RPMI7951 (cell line): ENCODE data around the gene IRX3. TPM values are rescaled to one million over a fixed set of nuclear protein-coding genes. Genes with fewer than 3 reads are reported as not detected.

Experiments
- DNase-seq: peaks from one replicate; pipeline ENCODE4 v3.0.0-alpha.2; 2012; ENCODE audit warnings: low read depth
- total RNA-seq: library from RNA; depleted of rRNA; stranded (reverse); fragments of >200 nt; shearing (Covaris generic); gene quantifications from 2 replicates; pipeline ENCODE4 v1.2.3, GENCODE V29; 2014

The IRX3 gene
- total RNA-seq, 1 experiment from 2014 or later = 7.7 TPM

DNA sequence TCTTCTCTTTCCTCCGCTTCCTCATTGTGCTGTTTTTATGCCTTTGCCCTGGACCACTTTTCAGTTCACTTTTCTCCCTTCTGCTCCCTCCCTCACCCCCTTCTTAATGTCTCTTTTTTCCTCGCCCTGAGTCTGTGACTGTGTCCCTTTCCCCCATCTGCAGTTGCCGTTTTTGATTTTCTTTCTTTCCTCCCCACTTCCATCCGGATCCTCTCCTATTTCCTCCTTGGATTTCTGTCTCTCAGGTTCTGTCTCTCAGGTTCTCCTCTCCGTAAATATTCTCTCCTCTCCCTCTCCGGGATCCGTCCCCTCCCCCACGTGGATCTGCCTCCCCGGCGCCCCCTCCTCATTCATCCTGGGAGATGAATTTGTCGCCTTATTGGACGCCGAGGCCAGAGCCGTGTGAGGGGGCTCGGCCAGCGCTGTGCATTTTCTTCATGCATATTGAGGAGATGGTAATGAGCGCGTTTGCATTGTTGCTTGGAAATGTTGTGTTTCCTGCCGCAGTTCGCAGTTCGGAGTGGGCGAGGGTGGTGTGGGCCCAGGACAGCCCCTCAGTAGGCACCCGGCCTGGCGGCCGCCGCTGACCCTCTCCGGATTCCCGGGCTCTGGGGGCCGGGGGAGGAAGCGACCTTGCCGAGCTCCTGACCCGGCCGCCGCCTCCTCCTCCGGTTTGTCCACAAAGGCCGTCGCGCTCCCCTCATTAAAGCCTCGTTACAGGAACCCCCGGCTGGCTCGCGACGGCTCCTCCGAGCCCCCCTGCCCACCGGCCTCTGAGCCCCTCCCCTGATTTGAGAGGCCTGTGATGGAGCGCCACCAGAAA is 4.5 kb upstream of the IRX3 start:
- DNase-seq = no peak

DNA sequence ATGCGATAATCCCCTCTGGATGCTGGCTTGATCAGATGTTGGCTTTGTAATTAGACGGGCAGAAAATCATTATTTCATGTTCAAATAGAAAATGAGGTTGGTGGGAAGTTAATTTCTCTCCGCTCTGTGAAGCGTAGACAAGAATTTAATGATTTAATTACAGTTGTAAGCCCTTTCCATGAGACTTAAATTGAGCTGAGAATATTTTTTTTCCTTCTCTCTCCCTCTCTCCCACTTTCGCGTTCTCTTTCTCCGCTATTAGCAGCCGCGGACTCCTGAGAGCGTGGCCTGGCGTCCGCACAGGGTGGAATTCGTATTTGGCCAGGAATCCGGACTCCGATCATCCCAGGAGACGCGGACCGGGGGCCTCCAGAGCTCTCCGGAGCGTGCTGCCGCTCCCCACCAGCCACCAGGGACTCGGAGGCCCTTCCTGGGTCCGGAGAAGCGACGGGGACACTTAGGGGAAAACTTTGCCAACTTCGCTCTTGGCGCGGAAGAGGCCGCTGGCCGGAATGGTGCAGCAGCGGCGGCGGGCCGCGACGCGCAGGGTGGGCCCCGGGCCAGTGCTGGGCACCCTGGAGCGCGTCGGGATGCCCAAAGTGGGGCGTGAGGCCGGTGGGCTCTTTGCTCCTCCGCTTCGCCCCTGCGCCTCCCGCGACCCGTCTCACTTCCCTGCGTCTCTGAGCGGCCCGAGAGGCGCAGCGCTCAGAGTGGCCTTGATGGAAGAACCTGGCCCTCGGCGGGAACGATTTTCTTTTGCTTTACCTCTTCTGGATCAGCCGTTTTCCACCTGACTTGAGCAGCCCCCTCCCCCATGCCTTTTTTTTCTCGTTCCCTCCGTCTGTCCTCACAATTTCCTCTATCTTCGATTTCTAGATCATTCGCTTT is 3.6 kb upstream of the IRX3 start:
- no peak for DNase-seq

DNA sequence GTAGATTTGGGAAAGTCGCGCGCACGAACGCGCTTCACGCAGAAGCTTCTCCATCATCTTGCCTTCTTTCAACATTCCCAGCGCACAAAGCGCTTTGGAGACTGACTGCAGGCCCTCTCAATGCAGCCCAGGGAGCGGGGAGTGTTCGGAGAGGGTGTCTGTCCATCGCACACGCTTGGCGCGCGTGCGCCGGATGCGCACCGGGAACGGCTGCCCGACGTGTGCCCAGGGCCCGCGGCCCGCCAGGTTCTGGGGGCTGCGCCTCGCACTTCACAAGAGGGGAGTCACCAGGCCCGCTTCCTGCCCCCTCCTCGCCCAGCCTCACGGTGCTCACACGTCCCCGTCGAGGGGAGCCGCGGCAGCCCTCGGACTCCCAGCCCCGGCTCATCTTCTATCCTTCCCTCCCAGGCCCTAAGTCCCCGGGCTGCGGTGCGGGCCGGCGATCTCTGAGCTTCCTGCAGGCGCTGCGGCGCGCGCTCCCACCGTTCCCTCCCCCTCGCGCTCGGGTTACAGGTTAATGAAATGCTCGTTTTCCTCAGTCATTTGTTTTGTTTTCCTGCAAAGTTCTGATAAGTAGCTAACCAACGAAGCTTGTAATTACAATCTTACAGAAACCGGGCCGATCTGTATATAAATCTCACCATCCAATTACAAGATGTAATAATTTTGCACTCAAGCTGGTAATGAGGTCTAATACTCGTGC is 2.8 kb upstream of the IRX3 start:
- DNase-seq = no peak

DNA sequence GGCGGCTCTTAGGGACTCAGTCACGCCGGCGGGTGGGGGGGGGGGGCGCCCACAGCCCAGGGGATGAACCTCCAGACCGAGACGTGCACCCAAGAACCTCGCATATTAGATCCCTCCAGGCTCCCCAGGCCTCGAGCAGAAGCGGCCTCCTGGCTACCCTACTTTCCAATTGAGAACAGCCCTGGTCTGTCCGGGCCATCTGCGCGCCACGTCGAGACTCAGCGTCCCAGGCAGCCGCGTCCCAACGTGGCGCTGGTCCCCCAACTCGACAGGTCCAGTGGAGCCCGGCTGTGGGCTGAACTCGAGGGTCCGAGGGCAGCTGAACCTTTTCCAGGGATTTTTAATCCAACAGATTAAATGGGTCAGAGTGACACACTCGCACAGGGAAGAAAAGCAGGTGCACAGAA is 2.3 kb upstream of the IRX3 start:
- no peak for DNase-seq

DNA sequence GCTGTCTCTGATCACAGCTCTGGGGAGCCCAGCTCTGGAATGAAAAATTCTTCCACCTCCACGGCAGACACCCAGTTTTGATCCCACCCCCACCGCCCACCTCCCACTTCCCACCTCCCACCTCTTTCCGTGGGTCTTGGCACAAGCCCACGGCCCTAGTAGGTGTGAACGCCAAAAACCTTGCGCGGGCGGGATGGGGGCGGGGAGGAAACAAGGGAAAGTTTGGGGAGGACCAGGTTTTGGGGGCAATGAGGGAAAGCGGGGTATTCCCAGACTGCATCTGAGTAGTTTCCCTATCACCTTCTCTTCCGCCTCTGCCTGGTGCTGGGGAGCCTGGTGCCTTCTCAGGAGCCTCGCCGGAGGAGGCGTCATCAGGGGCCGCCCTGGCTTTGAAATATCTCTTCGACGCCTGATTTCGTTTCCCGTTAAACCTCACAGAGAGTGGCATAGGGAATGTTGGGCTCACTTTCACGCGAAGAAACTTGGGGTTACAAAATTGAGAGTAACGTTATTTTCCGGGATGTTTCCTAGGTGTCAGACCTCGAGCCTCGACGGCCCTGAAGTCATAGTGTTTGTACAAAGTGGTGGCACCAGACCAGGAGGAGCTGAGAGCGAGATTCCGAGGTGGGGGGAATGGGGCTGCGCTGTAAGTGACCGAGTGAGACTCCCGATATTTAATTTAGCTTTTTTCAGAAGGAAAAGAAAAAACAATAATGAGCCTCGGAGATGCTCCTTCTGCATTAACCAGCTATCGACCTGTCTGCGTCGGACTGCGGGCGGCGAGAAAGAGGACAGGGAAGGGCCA is 1.6 kb upstream of the IRX3 start:
- no peak for DNase-seq

DNA sequence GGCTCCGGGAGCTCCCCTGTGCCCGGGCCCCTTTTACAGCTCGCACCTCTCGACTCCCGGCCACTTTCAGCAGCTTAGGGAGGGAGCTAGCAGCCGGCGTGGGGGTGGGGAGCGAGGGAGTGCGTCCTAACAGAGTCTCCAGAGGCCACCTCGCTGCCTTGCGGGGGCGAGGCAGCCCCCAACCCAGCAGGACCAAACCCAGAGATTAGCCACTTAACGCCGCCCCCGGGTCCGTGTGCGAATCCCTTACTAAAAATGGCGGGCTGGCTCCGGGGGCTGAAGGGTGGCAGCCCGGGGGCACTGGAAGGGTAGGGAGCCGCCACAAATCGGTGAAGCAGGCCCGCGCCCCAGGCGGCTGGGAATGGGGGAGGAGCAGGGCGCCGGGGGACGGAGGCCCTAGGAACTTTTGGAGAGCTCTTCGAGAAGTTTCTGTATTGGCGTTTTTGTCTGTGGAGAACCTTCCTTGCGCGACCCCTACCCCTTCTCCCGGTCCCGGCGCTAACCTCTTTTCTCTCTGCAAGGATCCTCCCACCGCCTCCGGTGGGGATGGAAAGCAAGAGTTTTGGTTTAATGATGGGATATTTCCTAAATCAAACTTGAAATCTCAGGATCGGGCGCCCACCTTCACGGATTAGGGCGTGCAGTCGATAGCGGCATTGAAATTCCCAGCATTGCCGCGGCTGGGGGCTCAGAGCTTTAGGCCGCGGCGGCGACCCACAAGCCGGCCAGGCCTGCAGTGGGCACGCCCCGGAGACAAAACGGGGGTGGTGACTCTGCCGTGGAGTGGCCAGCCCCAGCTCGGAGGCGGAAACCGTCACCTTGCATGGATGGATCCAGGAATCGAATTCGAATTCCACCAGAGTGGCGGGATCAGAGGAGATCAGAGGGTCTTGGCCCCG is 793 bp upstream of the IRX3 start:
- DNase-seq = no peak

DNA sequence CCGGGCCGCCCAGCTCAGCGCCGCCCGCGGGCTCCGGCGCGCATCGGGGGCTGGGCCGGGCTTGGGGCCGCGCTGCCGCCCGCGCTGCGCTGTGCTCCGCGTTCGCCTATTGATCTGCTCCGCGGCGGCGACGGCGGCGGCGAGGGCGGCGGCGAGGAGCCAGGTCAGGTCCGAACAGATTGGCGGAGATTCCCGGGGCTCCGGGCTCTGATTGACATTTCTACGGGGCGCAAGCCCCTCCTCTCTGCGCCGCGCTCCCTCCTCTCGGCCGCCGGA is 559 bp downstream of the IRX3 start:
- no peak for DNase-seq

DNA sequence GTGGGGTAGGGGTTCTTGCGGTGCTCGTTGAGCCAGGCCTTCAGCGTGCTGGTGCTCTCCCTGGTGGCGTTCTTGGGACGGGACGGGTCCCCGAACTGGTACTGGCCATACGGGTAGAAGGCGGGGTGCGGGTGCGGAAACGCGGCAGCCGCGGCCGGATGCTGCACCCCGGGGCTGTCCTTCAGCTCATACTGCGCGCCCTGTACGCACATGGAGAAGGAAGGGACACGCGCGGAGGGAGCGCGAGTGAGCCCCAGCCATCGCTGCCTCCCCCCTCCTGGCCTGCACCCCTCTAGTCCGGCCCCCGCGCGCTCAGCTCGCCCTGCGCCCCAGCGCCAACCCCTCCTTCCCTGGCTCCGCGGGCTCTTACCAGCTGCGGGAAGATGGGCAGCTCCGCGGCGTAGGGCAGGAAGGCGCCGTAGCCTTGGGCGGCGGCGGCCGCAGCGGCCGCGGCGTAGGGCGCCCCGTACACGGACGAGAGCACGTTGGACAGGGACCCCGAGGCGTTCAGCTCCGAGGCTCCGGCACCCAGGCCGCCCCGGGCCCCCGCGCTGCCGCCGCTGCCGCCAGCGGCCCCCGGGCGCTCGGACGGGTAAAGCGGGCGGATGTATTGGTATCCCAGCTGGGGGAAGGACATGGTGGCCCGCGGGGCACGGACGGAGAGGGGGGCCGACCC is 1.0 kb downstream of the IRX3 start:
- DNase-seq = peak; percentile 61

DNA sequence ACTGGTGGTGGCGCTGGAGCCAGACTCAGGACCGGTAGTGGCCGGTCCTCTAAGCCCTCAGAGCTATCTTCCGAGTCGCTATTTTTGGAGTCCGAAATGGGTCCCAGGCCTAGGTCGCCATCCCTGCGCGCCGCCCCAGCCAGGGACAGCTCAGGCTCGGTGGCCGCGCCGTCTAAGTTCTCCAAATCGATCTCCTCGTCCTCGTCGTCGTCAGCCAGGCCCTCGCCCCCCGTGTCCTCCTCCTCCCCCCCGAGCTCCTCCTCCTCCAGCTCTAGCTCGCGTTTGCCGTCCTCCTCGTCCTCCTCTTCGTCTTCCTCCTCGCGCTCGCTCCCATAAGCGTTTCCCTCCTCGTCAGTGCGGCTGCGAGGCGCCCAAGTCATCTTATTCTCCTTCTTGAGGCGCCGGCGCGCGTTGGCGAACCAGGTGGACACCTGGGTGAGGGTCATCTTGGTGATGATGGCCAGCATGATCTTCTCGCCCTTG is 1.6 kb downstream of the IRX3 start:
- no peak for DNase-seq

DNA sequence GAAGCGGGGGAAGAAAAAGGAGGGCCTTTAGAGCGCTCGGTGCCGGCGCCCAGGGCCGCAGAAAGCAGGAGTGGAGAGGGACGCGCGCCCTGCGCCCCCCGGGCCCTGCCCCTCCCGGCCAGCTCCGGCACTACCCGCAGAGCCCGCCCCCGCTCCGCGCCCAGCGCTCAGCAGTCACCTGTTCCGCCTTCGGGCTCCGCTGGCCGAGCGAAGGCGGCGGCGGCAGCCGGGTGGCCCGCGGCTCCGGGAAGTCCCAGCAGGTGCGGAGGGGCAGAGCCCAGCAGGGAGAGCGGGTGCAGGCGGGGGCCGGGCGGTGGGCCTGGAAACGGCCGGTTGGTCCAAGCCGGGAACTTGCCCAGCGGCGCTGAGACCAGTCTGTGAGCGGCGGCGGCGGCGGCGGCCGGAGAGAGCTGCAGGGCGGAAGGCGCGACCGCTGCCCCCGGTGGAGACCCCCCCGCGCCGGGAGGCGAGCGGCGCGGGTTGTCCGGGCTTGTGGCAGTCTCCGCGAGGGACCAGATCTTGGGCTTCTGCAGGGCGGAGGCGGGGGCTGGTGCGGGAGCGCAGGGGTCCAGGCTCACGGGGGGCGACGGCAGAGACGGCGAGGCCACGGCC is 2.2 kb downstream of the IRX3 start:
- no peak for DNase-seq

DNA sequence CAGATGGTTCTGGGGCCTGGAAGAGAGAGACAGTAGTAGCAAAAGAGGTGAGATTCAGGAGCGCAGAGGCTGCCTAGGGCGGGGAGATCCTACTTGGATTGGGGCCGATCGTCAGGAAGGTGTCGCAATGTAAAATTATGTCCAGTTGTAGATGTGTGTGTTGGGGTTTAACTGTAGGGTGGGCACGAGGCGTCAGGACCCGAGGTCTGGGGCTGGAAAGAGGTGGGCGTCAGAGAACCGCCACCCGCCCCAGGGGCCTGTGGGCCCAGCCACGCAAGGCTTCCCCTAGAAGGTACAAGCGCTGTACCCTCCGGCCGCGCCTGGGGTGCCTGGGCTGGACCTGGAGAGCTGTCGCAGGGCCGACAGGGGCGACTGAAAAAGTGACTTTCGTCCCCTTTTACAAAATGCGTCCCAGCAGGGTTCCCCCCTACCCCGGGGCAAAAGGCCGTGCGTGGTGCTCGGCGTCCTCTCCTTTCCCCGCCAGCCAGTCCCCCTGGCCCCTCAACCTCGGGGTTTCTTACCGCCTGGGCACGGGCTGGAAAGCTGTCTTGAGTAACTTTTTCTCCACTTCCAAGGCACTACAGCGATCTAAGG is 2.8 kb downstream of the IRX3 start:
- DNase-seq = no peak

DNA sequence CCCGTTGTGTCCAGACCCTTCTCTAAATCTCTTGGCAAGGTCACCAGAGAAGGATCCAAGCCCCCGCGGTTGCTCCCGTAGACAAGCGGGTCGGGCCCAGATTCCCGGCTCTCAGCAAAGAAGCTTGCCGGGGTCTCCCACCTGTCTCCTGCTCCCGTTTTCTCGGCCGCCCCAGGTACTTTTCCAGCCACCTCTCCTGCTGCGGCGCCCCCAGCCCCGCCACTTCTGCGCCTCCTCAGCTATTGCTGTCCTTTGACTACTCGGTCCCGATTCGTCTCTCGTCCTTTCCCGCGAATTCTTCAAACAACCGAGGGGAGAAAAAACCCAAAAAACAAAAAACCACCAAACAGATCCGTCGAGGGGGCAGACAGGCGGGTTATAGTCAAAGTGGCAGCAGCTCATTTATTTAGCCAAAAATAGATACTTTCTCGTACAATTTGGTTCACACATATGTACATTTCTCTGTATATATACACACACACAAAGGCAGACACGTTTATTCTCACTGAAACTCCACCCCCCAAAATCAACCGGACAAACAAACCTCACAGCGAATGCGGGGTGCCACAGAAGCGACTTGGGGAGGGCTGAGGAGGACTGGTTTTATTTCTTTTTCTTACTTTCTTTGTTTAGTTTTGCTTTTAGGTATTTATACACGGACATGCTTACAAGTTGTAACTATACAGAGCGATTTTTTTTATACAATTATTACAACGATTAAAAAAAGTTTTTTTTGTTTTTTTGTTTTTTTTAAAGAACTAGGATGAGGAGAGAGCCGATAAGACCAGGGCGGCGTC is 3.5 kb downstream of the IRX3 start:
- no peak for DNase-seq

DNA sequence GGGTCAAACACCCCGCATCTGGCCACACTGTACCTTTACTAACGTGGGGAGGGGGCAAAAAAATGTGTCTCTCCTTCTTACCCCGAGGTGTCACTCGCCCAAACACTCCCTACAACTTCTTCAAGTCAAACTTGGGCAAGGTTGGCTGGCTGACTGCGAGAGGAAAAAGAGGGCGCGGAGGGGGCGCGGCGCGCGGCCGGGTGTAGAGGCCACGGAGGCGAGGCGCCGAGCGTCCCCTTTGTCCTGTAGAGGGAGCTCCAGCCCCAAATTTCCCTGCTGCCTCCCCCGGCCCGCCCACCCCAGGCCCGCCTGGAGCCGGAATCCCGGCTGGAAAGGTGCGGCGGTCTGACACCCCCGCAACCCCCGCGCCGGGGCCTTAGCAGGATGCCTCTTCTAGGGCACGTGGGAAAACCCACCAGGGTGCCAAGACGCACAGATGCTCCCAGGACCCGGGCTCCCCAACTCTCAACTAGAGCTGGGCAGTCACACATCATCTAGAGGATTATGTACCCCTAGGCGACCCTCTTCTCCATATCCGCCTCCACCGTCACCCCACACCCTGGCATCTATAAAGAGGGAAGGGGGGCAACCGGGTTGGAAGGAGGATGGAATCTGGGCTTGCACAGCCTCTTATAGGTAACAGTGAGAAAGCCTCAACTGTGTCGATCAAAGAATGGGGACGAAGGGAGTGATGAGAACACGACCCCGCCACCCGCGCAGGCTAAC is 4.2 kb downstream of the IRX3 start:
- no peak for DNase-seq

DNA sequence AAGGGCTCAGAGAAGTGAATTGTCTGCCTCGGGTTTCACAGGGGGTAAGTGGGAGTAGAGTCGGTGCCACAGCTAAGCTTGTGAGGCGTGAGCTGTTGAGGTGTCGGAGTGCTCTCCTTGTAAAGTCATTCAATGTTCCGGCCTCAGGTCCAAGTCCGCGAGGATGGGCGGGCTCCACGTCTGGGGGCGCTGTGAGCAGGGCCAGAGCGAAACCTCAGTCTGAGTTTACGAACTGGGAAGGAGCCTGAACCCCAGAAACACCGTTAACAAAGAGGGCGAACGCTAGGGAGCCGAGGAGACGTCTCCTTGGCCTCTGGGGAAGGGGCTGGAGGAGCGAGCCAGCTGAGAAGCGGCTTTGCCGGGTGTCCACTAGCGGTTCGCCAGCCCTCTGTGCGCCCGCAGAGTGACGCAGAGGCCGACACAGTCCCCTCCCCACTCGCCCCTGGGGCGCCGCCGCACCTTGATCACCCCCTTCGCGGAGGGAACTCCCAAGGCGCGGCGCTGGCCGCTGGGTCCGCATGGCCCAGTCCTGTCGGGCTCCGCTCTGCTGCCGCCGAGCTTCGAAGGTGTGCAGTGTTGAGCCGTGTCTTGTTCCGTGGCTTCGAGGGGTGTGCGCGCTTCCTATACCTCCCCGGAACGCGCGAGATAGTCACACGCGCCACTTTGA is 4.9 kb downstream of the IRX3 start:
- DNase-seq = no peak

DNA sequence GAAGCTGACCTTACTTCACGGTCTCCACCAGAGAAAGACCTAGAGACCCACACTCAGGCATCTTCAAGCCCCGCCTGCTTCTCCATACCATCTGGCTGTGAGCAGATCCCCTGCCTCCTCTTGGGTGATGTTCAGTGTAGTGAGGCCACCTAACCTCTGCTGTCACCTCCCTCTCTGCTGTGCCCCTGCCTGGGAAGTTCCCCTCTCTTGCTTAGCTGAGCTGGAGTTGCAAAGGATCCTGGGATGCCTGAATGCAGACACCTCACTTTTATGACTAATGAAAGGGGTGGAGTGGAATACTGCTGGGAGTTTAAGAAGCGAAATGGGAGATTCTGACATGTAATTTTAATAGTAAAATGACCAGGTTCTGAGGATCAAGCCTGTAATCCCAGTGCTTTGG is 5.8 kb downstream of the IRX3 start:
- DNase-seq = peak; percentile 48

DNA sequence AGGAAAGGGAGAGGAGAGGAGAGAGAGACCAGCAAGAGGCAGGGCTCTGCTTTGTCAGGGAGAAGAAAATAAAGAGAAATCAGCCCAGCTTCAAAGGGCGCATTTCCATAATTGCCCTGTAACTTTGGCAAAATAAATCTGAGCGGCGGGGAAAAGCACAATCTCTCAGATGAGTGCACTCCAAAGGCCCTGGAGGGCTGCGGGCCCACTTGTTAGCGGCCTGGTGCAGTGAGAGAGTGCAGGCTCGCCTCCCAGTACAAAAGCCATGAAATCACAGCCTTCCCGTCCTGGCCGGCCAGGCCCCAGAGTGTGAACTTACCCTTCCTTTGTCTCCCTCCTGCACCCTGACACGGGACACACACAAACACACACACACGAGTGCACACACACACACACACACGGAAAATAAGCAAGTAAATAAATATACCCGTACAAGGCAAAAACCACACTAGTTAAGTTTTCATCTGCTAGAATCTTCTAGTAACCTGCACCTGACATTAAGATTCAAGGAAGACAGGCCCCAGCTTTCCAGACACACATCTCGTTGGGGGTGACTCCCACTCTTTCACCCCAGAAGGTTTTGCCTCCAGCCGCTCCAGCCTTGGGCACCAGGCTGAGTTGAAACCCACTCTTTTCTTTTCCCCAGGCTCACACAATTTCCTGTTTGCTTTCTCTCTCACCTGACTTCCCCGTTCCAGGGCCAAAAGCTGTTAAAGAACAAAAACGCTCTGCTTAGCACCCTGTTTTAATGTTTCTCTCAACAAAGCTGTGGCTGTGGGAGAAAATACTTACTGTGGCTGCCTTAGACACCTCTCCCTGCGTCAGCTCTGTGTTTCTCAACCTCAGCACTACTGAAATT is 8.5 kb downstream of the IRX3 start:
- DNase-seq = no peak
